GM06990 (cell line): ENCODE results near the gene MYOT.
"Not testable (repeated sequence)": the region's sequence is repeated elsewhere in the genome, so short reads cannot be mapped to it uniquely, and the experiment has no call there.

Experiments
- DNase-seq: peaks from one replicate; pipeline ENCODE4 v3.0.0-alpha.2; 2011; ENCODE audit not compliant: insufficient read length; ENCODE audit errors: extremely low read depth
- H3K27me3 ChIP-seq: replicated peaks from 2 replicates; pipeline ENCODE4 v1.6.0; 2011; ENCODE audit warnings: low read length; ENCODE audit not compliant: control insufficient read depth, insufficient read depth
- H3K36me3 ChIP-seq: 2 replicates; pipeline ENCODE4 v1.5.1; 2011; ENCODE audit warnings: low read length; ENCODE audit not compliant: control insufficient read depth, insufficient read depth
- H3K4me3 ChIP-seq: replicated peaks from 2 replicates; pipeline ENCODE4 v1.5.1; 2011; ENCODE audit warnings: low read depth, mild to moderate bottlenecking, control low read depth, low read length
- CTCF ChIP-seq: IDR thresholded peaks from 2 replicates; pipeline ENCODE4 v1.5.1; 2011; ENCODE audit warnings: low read length, control low read depth, mild to moderate bottlenecking, inconsistent platforms; ENCODE audit not compliant: insufficient read depth, poor library complexity, severe bottlenecking

Gene MYOT

GRCh38 chr5:137842296-137842695, 25.4 kb upstream of the MYOT start:
- Histone ChIP-seq H3K36me3 (no peaks in the 10 kb centered on the region; the same call in 1 of the 2 replicates), H3K4me3 (no peak overlapping the region), H3K27me3 (no peaks in the 10 kb centered on the region)
- no peak for DNase-seq
- no peak for TF ChIP-seq CTCF

GRCh38 chr5:137843676-137844299, 23.9 kb upstream of the MYOT start:
- Histone ChIP-seq H3K36me3 (no peaks in the 10 kb centered on the region; the same call in 1 of the 2 replicates), H3K27me3 (no peaks in the 10 kb centered on the region), H3K4me3 (no peak overlapping the region)
- DNase-seq: no peak
- TF ChIP-seq CTCF: no peak

- no peak for TF ChIP-seq CTCF
- Histone ChIP-seq H3K4me3 (no peak overlapping the region), H3K36me3 (no peaks in the 10 kb centered on the region; the same call in 1 of the 2 replicates), H3K27me3 (no peaks in the 10 kb centered on the region)
- no peak for DNase-seq
These were observed 22.2 kb upstream of the MYOT start for GRCh38 chr5:137845472-137845871.

GRCh38 chr5:137847687-137848086, 20.0 kb upstream of the MYOT start:
- H3K4me3 ChIP-seq: peak overlapping the region; percentile 37
- no peaks in the 10 kb centered on the region for H3K27me3 ChIP-seq
- H3K36me3 ChIP-seq: no peaks in the 10 kb centered on the region; the same call in 1 of the 2 replicates
- DNase-seq: no peak
- no peak for TF ChIP-seq CTCF

GRCh38 chr5:137853165-137853564, 14.5 kb upstream of the MYOT start:
- H3K4me3 ChIP-seq, DNase-seq, H3K36me3 ChIP-seq, H3K27me3 ChIP-seq: not testable (repeated sequence)

GRCh38 chr5:137856201-137856600, 11.5 kb upstream of the MYOT start:
- H3K4me3 ChIP-seq: no peak overlapping the region
- H3K36me3 ChIP-seq: no peaks in the 10 kb centered on the region
- H3K27me3 ChIP-seq: no peaks in the 10 kb centered on the region
- TF ChIP-seq CTCF: no peak
- DNase-seq: no peak
